ENCODE measurements around the gene PTPRN2. TPM values are rescaled to one million over a fixed set of nuclear protein-coding genes. Genes with fewer than 3 reads are reported as not detected.
A peak's percentile ranks its signal among the peaks of the same experiment; 100 is the strongest.

PTPRN2 gene
- total and polyA plus RNA-seq, 9 of the 15 experiments (the other 6 are each of a cell fraction or from before 2014, with no cell fraction given), result not detected

DNA sequence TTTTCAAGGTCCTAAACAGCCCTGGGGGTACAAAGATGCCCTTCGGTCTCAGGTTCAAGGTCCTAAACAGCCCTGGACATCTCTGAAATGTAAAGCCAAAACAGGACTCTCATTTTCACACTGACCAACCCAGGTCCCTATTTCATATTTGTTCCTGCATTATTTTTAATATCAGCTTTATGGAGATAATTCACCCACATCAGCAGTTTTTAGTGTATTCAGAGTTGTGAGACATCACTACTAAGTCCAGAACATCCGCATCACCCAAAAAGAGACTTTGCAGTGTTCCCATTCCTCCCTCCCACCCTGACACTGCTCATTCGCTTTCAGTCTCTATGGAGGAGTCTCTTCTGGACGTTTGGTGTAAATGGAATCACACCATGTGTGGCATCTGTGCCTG is 420.2 kb downstream of the PTPRN2 start:
- in situ Hi-C loops (cut with MboI), result no loop called here
- Histone ChIP-seq H3K27me3 (ENCODE audit: control insufficient read depth in 2 of 2, insufficient read depth in 2 of 2, low read length in 2 of 2) (peaks cover 24 to 47% of the 10 kb centered on the region in 2 experiments; a peak in 4 of 5 replicates), H3K4me3 (no peak overlapping the region), H3K4me2 (ENCODE audit: insufficient read depth, low read length) (no peak overlapping the region), H3K27ac (ENCODE audit: extremely low read depth, low read depth, low read length) (no peak overlapping the region), H3K9me1 (ENCODE audit: control insufficient read depth, insufficient read depth, low read length) (no peaks in the 10 kb centered on the region), H3K36me3 (ENCODE audit: control insufficient read depth, insufficient read depth, low read length) (no peaks in the 10 kb centered on the region), H4K20me1 (replicated peaks; ENCODE audit: control insufficient read depth, insufficient read depth, low read length) (no peaks in the 10 kb centered on the region), H2AFZ (ENCODE audit: low read depth, low read length) (no peak overlapping the region), H3K9me3 (replicated peaks; ENCODE audit: control insufficient read depth, insufficient read depth, low read depth, low read length) (no peaks in the 10 kb centered on the region), H3K9ac (ENCODE audit: insufficient read depth in 1 of 2, low read depth in 2 of 2, low read length in 2 of 2) (no peak overlapping the region), H3K79me2 (ENCODE audit: control insufficient read depth, insufficient read depth, low read length) (no peaks in the 10 kb centered on the region), H3K4me1 (replicated peaks in 1 of 2; ENCODE audit: control insufficient read depth in 2 of 2, insufficient read depth in 2 of 2, low read length in 2 of 2) (no peaks in the 10 kb centered on the region)
- TF ChIP-seq ZNF316 (IDR thresholded peaks at IDR 0.05) (peak; percentile 77), MAFF (IDR thresholded peaks at IDR 0.05; ENCODE audit: low read length) (peak; percentile 58; the same call in 1 of the 2 replicates), C11orf30 (IDR thresholded peaks at IDR 0.05; ENCODE audit: low read depth) (peak; percentile 53; the same call in 1 of the 2 replicates), NFXL1 (CRISPR knock-in tag; IDR thresholded peaks at IDR 0.05) (no peak), MAFG (tag; conservative IDR thresholded peaks at IDR 0.05) (peak; percentile 63), ZNF121 (CRISPR knock-in tag; conservative IDR thresholded peaks at IDR 0.05) (no peak), MAFK (IDR thresholded peaks at IDR 0.05; ENCODE audit: low read length) (peak; percentile 39; the same call in 1 of the 2 replicates), NFATC3 (IDR thresholded peaks at IDR 0.05) (no peak)
- TF ChIP-seq, protein P1, sequence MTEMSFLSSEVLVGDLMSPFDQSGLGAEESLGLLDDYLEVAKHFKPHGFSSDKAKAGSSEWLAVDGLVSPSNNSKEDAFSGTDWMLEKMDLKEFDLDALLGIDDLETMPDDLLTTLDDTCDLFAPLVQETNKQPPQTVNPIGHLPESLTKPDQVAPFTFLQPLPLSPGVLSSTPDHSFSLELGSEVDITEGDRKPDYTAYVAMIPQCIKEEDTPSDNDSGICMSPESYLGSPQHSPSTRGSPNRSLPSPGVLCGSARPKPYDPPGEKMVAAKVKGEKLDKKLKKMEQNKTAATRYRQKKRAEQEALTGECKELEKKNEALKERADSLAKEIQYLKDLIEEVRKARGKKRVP (CRISPR knock-in tag; IDR thresholded peaks at IDR 0.05), result no peak
- no peak for ATAC-seq
- ChIA-PET CTCF (ENCODE audit: low intra/inter-chr PET ratio) (no interaction called here), POLR2A (no interaction called here)
- FAIRE-seq, result no peak
- intact Hi-C loops (cut with micrococcal nuclease), result no loop called here
- whole genome bisulfite sequencing (ENCODE audit: insufficient coverage, low coverage, missing lambda C conversion rate), result 0% methylated on average over 4 of the region's 4 CpGs
- no TSS peak for BruUV-seq (replicated peaks)
- DNase-seq (ENCODE audit: extremely low read depth in 1 of 4, low spot score in 3 of 4), result no peak
